ENCODE measurements around the gene MSRB3. TPM values are rescaled to one million over a fixed set of nuclear protein-coding genes. Genes with fewer than 3 reads are reported as not detected.

MSRB3 gene
- total RNA-seq, 1 experiment from 2014 or later: 5.9 TPM

GRCh38 chr12:65409726-65410125, 131.2 kb downstream of the MSRB3 start:
- TF ChIP-seq CTCF (conservative IDR thresholded peaks at IDR 0.05; ENCODE audit: low read depth, low read length): no peak
- no peak for TF ChIP-seq EZH2 (IDR thresholded peaks at IDR 0.05; ENCODE audit: low read length, unreplicated experiment)
- TF ChIP-seq EZH2phosphoT487 (IDR thresholded peaks at IDR 0.05; ENCODE audit: borderline replicate concordance, low read length): no peak
- intact Hi-C loops (cut with micrococcal nuclease): no loop called here
- H3K27me3 ChIP-seq (ENCODE audit: low read length): no peaks in the 10 kb centered on the region
- CTCF ChIA-PET: no interaction called here
- no peaks in the 10 kb centered on the region for H3K79me2 ChIP-seq (ENCODE audit: low read length)
- H3F3A ChIP-seq (ENCODE audit: low read length, unreplicated experiment): no peaks in the 10 kb centered on the region
- H3K4me1 ChIP-seq (ENCODE audit: insufficient read depth, low read length): 0 out of 2 replicates have a peak, but pooled peaks cover 2% of the 10 kb centered on the region
- H2AFZ ChIP-seq (ENCODE audit: low read length): no peak overlapping the region
- ATAC-seq (no peak), DNase-seq (no peak)
- H3K4me2 ChIP-seq (ENCODE audit: low read length): no peak overlapping the region
- H3K9me2 ChIP-seq (replicated peaks; ENCODE audit: low read length): no peaks in the 10 kb centered on the region
- no peak overlapping the region for H3K27ac ChIP-seq (ENCODE audit: low read length)
- POLR2A ChIA-PET (ENCODE audit: unreplicated experiment): no interaction called here
- no peaks in the 10 kb centered on the region for H4K20me1 ChIP-seq (ENCODE audit: low read length)
- no peak overlapping the region for H3K4me3 ChIP-seq (ENCODE audit: low read length)
- H3K36me3 ChIP-seq (ENCODE audit: low read depth, low read length): no peaks in the 10 kb centered on the region
- no peaks in the 10 kb centered on the region for H3K9me3 ChIP-seq (ENCODE audit: low read length)
- no TSS peak for BruUV-seq (replicated peaks)
- no peak overlapping the region for H3K9ac ChIP-seq (ENCODE audit: low read length)

GRCh38 chr12:65411171-65411570, 132.7 kb downstream of the MSRB3 start:
- intact Hi-C loops (cut with micrococcal nuclease): no loop called here
- ChIA-PET CTCF (no interaction called here), POLR2A (ENCODE audit: unreplicated experiment) (no interaction called here)
- Histone ChIP-seq H3K79me2 (ENCODE audit: low read length) (no peaks in the 10 kb centered on the region), H3K36me3 (ENCODE audit: low read depth, low read length) (no peaks in the 10 kb centered on the region), H3K27ac (ENCODE audit: low read length) (no peak overlapping the region), H2AFZ (ENCODE audit: low read length) (no peak overlapping the region), H3K4me2 (ENCODE audit: low read length) (no peak overlapping the region), H3K9me3 (ENCODE audit: low read length) (no peaks in the 10 kb centered on the region), H3K9me2 (replicated peaks; ENCODE audit: low read length) (no peaks in the 10 kb centered on the region), H3K9ac (ENCODE audit: low read length) (no peak overlapping the region), H4K20me1 (ENCODE audit: low read length) (no peaks in the 10 kb centered on the region), H3K4me1 (ENCODE audit: insufficient read depth, low read length) (peaks cover 16% of the 10 kb centered on the region), H3K27me3 (ENCODE audit: low read length) (no peaks in the 10 kb centered on the region), H3K4me3 (ENCODE audit: low read length) (no peak overlapping the region), H3F3A (ENCODE audit: low read length, unreplicated experiment) (no peaks in the 10 kb centered on the region)
- DNase-seq (no peak), ATAC-seq (no peak)
- BruUV-seq (replicated peaks): no TSS peak
- TF ChIP-seq CTCF (conservative IDR thresholded peaks at IDR 0.05; ENCODE audit: low read depth, low read length) (no peak), EZH2phosphoT487 (IDR thresholded peaks at IDR 0.05; ENCODE audit: borderline replicate concordance, low read length) (no peak), EZH2 (IDR thresholded peaks at IDR 0.05; ENCODE audit: low read length, unreplicated experiment) (no peak)

GRCh38 chr12:65414526-65414925, 136.0 kb downstream of the MSRB3 start:
- H3K4me1 ChIP-seq (ENCODE audit: insufficient read depth, low read length): peaks cover 19% of the 10 kb centered on the region
- no peaks in the 10 kb centered on the region for H3K9me3 ChIP-seq (ENCODE audit: low read length)
- no TSS peak for BruUV-seq (replicated peaks)
- no peaks in the 10 kb centered on the region for H3K79me2 ChIP-seq (ENCODE audit: low read length)
- no peak for TF ChIP-seq EZH2 (IDR thresholded peaks at IDR 0.05; ENCODE audit: low read length, unreplicated experiment)
- no peak for TF ChIP-seq CTCF (conservative IDR thresholded peaks at IDR 0.05; ENCODE audit: low read depth, low read length)
- TF ChIP-seq EZH2phosphoT487 (IDR thresholded peaks at IDR 0.05; ENCODE audit: borderline replicate concordance, low read length): no peak
- H3K27ac ChIP-seq (ENCODE audit: low read length): no peak overlapping the region
- no peaks in the 10 kb centered on the region for H3K9me2 ChIP-seq (replicated peaks; ENCODE audit: low read length)
- no peaks in the 10 kb centered on the region for H3K36me3 ChIP-seq (ENCODE audit: low read depth, low read length)
- H3K9ac ChIP-seq (ENCODE audit: low read length): no peak overlapping the region
- H3F3A ChIP-seq (ENCODE audit: low read length, unreplicated experiment): no peaks in the 10 kb centered on the region
- H3K27me3 ChIP-seq (ENCODE audit: low read length): no peaks in the 10 kb centered on the region
- DNase-seq: no peak
- intact Hi-C loops (cut with micrococcal nuclease): no loop called here
- no peak for ATAC-seq
- no peak overlapping the region for H3K4me3 ChIP-seq (ENCODE audit: low read length)
- no peak overlapping the region for H2AFZ ChIP-seq (ENCODE audit: low read length)
- no peak overlapping the region for H3K4me2 ChIP-seq (ENCODE audit: low read length)
- H4K20me1 ChIP-seq (ENCODE audit: low read length): no peaks in the 10 kb centered on the region
- ChIA-PET POLR2A (ENCODE audit: unreplicated experiment) (no interaction called here), CTCF (no interaction called here)

Data from PC-3 (cell line).